KOPT-K1 (cell line): ENCODE measurements around the gene SLC25A18.
"Not testable (repeated sequence)": the region's sequence is repeated elsewhere in the genome, so short reads cannot be mapped to it uniquely, and the experiment has no call there.

Source experiments
- H3K27ac ChIP-seq: fragments of 200-600 bp; sonication (generic); 2 replicates; pipeline ENCODE4 v1.5.1; 2016; ENCODE audit warnings: antibody characterized with exemption, mild to moderate bottlenecking, low read depth, low read length; ENCODE audit not compliant: poor library complexity, severe bottlenecking
- H3K36me3 ChIP-seq: fragments of 200-600 bp; sonication (generic); 2 replicates; pipeline ENCODE4 v1.5.1; 2017; ENCODE audit warnings: antibody characterized with exemption, mild to moderate bottlenecking, low read length, moderate library complexity; ENCODE audit not compliant: insufficient read depth
- H3K9me3 ChIP-seq: fragments of 200-600 bp; sonication (generic); 2 replicates; pipeline ENCODE4 v1.5.1; 2017; ENCODE audit warnings: antibody characterized with exemption, low read length, mild to moderate bottlenecking; ENCODE audit not compliant: insufficient read depth, poor library complexity, severe bottlenecking

Gene SLC25A18

DNA sequence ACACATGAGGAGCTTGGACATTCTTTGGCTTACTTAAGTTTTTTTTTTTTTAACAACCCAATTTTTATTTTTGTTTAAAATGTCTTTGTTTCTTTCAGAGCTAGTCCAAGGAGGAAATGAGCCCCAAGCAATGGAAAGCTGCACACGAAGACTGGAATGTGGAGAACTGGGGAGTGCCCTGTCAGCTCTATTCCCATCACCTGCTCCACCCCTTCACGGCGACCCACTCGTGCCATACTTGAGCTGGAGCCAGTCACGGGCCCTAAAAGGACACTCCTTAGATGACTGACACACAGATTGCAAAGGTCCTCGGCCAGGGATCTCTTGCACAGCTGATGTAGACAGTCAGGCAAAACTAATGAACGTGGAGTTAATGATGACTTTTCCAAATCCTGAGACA is 10.6 kb upstream of the SLC25A18 start:
- no peak overlapping the region for H3K27ac ChIP-seq
- no peaks in the 10 kb centered on the region for H3K36me3 ChIP-seq
- H3K9me3 ChIP-seq, result no peaks in the 10 kb centered on the region

DNA sequence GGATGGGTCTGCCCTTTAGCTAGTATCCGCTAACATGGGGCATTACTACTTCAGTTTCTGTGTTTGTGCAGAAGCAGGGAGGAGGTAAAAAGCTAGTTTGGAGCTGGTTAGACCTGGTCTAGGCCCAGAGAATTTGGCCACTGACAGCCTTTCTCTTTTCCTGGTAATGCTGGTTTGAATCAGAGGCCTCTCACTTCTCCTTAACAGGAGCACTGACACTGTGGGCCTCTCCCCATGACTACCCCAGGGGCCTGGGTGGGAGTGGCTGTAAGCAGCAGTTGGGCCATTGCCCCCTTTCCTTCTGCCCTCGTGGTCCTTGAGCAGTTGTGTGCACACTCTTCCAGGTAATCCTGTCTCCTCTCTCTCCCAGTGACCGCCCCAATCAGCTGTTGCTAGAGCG is 8.5 kb upstream of the SLC25A18 start:
- Histone ChIP-seq H3K9me3 (no peaks in the 10 kb centered on the region), H3K36me3 (no peaks in the 10 kb centered on the region), H3K27ac (no peak overlapping the region)

DNA sequence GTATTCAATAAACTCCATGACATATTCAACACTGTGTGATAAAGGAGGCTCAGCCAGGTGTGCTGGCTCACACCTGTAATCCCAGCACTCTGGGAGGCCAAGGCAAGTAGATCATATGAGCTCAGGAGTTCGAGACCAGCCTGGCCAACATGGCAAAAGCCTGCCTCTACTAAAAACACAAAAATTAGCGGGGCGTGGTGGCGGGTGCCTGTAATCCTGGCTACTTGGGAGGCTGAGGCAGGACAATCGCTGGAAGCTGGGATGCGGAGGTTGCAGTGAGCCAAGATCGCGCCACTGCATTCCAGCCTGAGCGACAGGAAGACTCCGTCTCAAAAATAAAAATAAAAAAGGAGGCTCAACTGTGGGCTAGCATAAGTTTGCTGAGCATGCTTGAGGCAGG is 4.1 kb upstream of the SLC25A18 start:
- Histone ChIP-seq H3K36me3 (no peaks in the 10 kb centered on the region), H3K9me3 (no peaks in the 10 kb centered on the region), H3K27ac (no peak overlapping the region)

DNA sequence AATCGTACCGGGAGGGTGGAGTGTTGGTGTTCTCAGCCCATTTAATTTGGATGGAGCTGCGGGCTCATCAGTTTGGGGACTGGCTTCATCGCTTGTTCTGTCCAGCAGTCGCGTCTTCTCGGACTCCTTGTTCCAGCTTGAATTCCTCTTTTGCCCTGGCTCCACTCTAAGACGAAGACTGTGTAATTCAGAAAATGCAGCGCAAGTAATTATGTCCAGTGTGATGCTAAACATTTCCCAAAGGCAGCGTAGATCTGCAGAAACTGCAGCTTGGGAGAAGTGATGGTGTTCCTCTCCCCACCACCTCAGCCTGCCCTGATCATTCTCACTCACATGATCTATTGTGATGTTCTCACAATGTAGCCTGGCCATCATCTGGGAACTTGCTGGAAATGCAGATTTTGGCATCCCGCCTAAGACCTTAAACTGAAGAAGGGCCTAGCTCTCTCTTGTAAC is 666 bp downstream of the SLC25A18 start:
- no peak overlapping the region for H3K27ac ChIP-seq
- H3K9me3 ChIP-seq, result no peaks in the 10 kb centered on the region
- H3K36me3 ChIP-seq, result no peaks in the 10 kb centered on the region

DNA sequence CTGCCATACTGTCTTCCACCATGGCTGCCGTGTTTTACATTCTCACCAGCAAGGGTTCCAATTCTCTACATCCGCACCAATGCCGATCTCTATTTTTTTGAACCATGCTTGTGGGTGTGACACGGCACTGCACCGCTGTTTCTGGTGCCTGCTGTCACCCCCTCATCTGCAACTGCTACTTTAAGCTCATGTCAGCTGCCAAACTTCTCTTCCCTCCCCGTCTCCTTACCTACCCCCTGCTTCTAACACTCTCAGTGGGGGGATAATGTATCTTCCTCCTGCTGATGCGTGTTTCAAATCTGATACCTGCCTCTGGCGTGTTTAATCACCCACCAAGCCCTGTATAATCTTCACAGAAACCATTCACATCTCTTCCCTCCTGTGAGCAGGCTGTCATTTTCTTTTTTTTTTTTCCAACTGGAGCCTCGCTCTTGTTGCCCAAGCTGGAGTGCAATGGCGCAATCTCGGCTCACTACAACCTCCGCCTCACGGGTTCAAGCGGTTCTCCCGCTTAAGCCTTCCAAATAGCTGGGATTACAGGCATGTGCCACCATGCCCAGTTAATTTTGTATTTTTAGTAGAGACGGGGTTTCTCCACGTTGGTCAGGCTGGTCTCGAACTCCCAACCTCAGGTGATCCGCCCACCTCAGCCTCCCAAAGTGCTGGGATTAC is 2.9 kb downstream of the SLC25A18 start:
- H3K27ac ChIP-seq, H3K36me3 ChIP-seq, H3K9me3 ChIP-seq: not testable (repeated sequence)

DNA sequence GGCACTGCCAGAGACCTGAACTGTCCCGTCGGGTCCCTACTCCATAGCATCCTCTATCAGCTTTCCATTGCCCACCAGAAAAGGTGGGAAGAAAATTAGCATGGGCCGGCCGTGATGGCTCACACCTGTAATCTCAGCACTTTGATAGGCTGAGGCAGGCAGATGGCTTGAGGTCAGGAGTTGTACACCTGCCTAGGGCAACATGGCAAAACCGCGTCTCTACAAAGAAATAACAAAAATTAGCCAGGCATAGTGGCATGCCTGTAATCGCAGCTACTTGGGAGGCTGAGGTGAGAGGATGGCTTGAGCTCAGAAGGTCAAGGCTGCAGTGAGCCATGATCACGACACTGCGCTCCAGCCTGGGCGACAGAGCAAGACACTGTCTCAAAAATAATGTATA is 3.5 kb downstream of the SLC25A18 start:
- Histone ChIP-seq H3K36me3 (no peaks in the 10 kb centered on the region), H3K9me3 (no peaks in the 10 kb centered on the region), H3K27ac (no peak overlapping the region)

DNA sequence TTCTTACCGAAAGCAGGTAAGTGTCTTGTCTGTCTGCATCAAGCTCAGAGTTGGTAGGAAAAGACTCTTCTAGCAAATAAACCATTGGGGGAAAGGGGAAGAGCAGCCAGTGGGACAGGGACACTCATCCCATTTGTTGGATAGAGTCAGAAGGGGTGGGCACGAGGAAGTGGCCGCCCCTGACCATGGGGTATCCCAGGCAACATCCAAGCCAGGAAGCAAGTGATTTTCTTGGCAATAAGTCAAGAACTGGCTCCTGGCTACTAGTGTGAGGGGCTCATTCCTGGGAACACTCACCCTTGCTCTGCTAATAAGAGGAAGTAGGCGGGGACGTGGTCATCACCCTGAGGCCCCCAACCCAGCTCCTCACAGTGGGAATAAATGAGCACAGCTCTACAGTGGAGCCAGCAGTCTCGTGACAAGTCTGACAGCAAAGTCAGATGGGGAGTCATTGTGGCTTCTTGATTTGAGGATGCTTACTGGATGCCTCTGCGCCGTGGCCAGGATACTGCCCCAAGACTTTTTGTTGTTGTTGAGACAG is 6.7 kb downstream of the SLC25A18 start:
- Histone ChIP-seq H3K9me3 (no peaks in the 10 kb centered on the region), H3K36me3 (no peaks in the 10 kb centered on the region), H3K27ac (no peak overlapping the region)

DNA sequence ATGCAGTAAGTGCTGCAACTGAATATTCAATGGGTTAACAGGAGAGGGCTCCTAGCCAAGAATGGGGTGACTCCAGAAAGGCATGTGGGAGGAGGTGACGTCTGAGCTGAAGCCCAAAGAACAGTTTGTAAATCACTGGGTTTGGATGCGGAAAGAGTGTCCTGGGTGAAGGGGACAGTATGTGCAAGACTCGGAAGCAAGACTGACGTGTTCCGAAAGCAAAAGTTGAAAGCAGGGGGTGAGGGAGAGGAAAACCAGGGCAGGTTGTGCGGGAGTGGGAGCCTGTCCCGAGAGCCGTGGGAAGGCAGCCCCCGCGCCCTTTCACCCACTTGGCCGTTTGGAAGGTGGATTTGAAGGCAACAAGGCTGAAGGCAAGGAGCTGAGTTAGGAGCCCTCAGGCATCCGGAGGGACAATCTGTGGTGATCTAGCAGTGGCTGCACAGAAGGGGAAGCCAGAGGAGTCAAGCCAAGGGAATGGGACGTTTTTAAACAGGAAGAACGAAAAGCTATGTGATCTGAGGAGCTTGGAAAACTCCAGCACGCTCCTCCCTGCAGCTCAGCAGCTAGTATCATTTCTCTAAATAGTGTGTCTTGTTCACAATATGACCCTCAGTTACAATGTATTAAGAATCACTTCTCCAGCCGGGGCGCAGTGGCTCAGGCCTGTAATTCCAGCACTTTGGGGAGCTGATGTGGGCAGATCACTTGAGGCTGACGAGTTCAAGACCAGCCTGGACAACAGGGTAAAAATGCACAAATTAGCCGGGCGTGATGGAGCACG is 7.7 kb downstream of the SLC25A18 start:
- H3K36me3 ChIP-seq, result no peaks in the 10 kb centered on the region
- H3K27ac ChIP-seq, result no peak overlapping the region
- no peaks in the 10 kb centered on the region for H3K9me3 ChIP-seq

DNA sequence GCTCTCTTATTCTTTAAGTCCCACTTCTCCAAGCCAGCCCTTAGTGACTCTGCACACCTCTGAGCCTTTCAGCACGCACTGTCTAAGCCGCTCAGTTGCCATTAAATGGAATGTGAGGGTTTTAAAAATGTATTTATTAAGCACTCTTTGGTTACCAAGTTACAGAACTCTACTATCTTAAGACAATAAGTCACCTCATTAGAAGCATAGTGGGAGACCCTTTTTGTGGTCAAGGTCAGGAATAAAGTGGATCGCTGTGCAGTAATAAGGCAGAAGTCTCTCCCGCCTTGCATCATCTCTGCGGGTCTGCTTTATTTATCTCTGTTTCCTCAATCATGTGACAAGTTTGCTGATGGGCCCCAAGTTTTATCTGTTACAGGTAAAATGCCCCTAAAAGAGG is 11.9 kb downstream of the SLC25A18 start:
- no peaks in the 10 kb centered on the region for H3K9me3 ChIP-seq
- no peaks in the 10 kb centered on the region for H3K36me3 ChIP-seq
- H3K27ac ChIP-seq, result no peak overlapping the region

DNA sequence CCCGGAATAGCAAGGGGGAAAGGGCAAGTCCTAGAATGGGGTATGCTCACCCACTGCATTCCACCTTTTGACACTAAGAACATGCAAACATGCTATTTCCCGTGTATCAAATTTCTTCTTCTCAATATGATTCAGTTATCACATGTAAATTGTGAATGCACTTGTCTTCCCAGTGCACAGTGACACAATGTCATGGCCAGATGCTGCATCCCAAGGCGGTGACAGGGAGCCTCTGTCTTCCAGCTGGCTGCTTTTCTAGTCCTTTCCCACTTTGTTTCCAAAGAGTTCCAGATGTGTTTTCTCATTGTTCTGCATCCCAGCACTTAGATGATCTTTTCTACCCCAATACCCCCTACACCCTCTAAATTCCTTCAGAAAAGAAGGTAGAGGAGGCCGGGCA is 12.4 kb downstream of the SLC25A18 start:
- H3K9me3 ChIP-seq, result no peaks in the 10 kb centered on the region
- no peaks in the 10 kb centered on the region for H3K36me3 ChIP-seq
- H3K27ac ChIP-seq, result no peak overlapping the region

DNA sequence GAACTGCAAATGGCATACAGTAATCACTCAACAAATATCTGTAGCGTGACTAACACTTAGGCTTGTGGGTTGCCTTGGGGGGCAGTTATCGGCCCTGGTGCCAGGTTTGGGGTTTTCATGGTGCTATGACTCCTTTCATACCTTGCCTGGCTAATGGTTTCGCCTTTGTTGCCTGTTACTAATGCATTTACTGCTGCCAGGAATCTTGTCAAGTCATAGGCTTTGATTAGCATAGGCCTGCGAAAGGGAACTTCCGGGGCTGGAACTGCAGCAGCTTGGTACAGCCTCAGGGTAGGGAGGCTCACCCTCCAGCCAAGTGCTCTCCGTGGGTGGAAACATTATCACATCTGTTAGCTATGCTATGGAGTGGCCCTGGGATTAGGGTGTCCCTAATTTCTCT is 13.2 kb downstream of the SLC25A18 start:
- Histone ChIP-seq H3K36me3 (no peaks in the 10 kb centered on the region), H3K27ac (no peak overlapping the region), H3K9me3 (no peaks in the 10 kb centered on the region)

DNA sequence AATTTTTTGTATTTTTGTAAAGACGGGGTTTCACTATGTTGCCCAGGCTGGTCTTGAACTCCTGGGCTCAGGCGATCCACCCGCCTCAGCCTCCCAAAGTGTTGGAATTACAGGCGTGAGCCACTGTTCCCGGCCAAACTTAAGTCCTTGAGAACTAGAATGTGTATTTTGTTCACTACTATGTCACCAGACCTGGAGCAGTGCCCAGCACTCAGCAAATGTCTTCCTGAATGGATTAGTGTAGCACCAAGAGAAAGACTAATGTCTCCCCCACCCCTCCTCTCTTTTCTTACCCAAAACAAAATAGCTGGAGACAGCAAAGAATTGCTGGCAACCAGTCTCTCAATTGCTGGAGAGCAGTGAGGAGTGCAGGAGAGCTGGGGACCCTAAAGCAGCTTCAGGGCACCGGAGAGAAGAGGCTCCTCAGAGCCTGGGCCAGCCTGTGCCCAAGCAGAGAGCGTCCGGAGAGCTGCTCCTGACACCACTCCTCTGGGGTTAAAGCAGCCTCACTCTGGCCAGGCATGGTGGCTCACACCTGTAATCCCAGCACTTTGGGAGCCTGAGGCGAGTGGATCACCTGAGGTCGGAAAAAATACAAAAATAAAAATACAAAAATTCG is 14.9 kb downstream of the SLC25A18 start:
- Histone ChIP-seq H3K27ac (no peak overlapping the region), H3K36me3 (no peaks in the 10 kb centered on the region)

DNA sequence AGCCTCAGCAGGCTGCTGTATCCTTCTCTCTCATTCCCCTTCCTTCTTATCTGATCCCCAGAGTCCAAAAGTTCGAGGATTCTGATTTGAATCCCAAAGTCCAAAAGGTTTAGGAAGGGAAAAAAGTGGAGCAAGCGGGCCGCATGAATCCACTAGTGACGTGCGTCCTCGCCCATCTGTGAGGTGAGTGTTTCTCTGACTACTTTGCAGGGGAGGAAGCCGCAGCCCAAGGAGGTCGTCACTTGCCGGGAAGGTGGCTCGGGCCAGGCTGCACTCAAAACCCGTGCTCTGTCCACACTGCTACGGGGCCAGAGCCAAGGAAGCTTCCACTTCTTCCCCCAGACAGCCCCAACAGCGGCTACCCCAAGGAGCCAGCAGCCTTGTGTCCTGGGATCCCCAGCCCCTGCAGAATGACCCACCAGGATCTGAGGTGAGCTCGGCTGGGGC is 16.3 kb downstream of the SLC25A18 start:
- no peaks in the 10 kb centered on the region for H3K36me3 ChIP-seq
- no peaks in the 10 kb centered on the region for H3K9me3 ChIP-seq
- no peak overlapping the region for H3K27ac ChIP-seq

More for the DNA sequence above, 14.9 kb downstream of the SLC25A18 start:
- no peaks in the 10 kb centered on the region for H3K9me3 ChIP-seq

DNA sequence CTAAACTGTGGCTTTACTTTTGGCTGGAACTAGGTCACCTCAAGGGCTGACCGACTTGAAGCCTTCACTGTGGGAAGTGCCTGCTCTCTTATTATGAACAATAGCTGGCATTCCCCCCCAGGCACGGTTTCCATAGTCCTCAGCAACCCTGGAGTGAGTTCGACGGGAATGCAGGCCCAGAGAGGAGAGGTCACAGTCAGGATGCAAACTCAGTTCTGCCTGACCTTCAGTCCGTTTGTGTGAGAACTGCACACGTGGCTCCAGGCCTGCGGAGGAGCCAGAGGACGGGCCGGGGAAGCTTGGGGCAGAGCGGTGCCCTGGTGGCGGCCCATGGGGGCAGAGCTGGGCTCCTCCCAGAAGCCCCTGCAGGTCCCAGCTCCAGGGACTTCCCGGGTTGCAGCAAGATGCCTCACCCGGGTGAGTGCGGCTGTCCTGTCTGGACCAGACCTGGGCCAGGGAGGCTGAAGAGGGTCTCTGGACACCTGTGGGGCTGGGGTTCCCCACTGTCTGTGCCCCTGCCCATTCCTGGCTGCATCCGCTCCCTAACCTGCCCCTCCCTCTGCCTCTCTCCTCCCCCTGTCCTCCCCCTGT is 17.2 kb downstream of the SLC25A18 start:
- Histone ChIP-seq H3K36me3 (no peaks in the 10 kb centered on the region), H3K27ac (no peak overlapping the region), H3K9me3 (no peaks in the 10 kb centered on the region)

DNA sequence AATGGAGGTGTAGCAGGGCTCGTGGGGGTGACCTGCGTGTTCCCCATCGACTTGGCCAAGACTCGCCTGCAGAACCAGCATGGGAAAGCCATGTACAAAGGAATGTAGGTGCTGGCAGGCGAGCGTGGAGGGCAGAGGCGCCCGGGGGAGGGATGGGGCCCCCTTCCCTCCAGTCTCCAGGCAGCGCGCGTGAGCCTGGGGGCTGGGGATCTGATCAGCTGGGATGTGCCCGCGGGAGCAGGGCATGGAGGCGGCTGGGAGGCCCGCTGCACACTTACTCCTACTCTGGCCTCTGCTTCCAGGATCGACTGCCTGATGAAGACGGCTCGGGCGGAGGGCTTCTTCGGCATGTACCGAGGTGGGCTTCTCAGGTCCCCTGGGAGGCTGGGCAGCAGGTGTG is 17.8 kb downstream of the SLC25A18 start:
- H3K27ac ChIP-seq, result no peak overlapping the region
- no peaks in the 10 kb centered on the region for H3K36me3 ChIP-seq
- no peaks in the 10 kb centered on the region for H3K9me3 ChIP-seq
